ENCODE data around the gene RAB3B. TPM values are rescaled to one million over a fixed set of nuclear protein-coding genes. Genes with fewer than 3 reads are reported as not detected.
"Not testable (repeated sequence)": the region's sequence is repeated elsewhere in the genome, so short reads cannot be mapped to it uniquely, and the experiment has no call there.

RAB3B gene
- total RNA-seq, 3 donors from 2014 or later, result 0.66 to 1.3 TPM; not detected in 1

- Histone ChIP-seq H3K27ac (no peak overlapping the region), H3K4me3 (no peak overlapping the region), H3K4me1 (no peaks in the 10 kb centered on the region), H3K36me3 (no peaks in the 10 kb centered on the region), H3K27me3 (no peaks in the 10 kb centered on the region), H3K9me3 (no peaks in the 10 kb centered on the region)
- intact Hi-C loops (cut with DNase I; ENCODE audit: low total_unique reads), result no loop called here
- no peak for DNase-seq (ENCODE audit: low spot score in 2 of 2)
- TF ChIP-seq CTCF (IDR thresholded peaks at IDR 0.05) (no peak), POLR2A (IDR thresholded peaks at IDR 0.05) (no peak), POLR2AphosphoS5 (IDR thresholded peaks at IDR 0.05) (no peak)
These were observed 13.5 kb downstream of the RAB3B start for GRCh38 chr1:51976846-51977602.

- DNase-seq (ENCODE audit: low spot score in 2 of 2), result no peak
- TF ChIP-seq POLR2AphosphoS5 (IDR thresholded peaks at IDR 0.05) (no peak), CTCF (IDR thresholded peaks at IDR 0.05) (no peak), POLR2A (IDR thresholded peaks at IDR 0.05) (no peak)
- intact Hi-C loops (cut with DNase I; ENCODE audit: low total_unique reads), result no loop called here
- no peaks in the 10 kb centered on the region for H3K4me1 ChIP-seq
- H3K27me3 ChIP-seq, result no peaks in the 10 kb centered on the region
- no peaks in the 10 kb centered on the region for H3K9me3 ChIP-seq
- no peak overlapping the region for H3K4me3 ChIP-seq
- H3K36me3 ChIP-seq, result no peaks in the 10 kb centered on the region
- no peak overlapping the region for H3K27ac ChIP-seq
These were observed 16.7 kb downstream of the RAB3B start for GRCh38 chr1:51973587-51974474.

GRCh38 chr1:51969038-51969705, 21.3 kb downstream of the RAB3B start:
- Histone ChIP-seq H3K27ac (no peak overlapping the region), H3K36me3 (no peaks in the 10 kb centered on the region), H3K27me3 (no peaks in the 10 kb centered on the region), H3K4me1 (no peaks in the 10 kb centered on the region), H3K9me3 (no peaks in the 10 kb centered on the region), H3K4me3 (no peak overlapping the region)
- TF ChIP-seq POLR2A (IDR thresholded peaks at IDR 0.05) (no peak), CTCF (IDR thresholded peaks at IDR 0.05) (no peak), POLR2AphosphoS5 (IDR thresholded peaks at IDR 0.05) (no peak)
- DNase-seq (ENCODE audit: low spot score in 2 of 2), result no peak
- intact Hi-C loops (cut with DNase I; ENCODE audit: low total_unique reads), result no loop called here

- H3K27me3 ChIP-seq, result no peaks in the 10 kb centered on the region
- no peaks in the 10 kb centered on the region for H3K9me3 ChIP-seq
- no peaks in the 10 kb centered on the region for H3K36me3 ChIP-seq
- intact Hi-C loops (cut with DNase I; ENCODE audit: low total_unique reads), result no loop called here
- no peak for DNase-seq (ENCODE audit: low spot score in 2 of 2)
- H3K4me3 ChIP-seq, result no peak overlapping the region
- TF ChIP-seq POLR2AphosphoS5 (IDR thresholded peaks at IDR 0.05) (no peak), POLR2A (IDR thresholded peaks at IDR 0.05) (no peak), CTCF (IDR thresholded peaks at IDR 0.05) (no peak)
- no peaks in the 10 kb centered on the region for H3K4me1 ChIP-seq
- H3K27ac ChIP-seq, result no peak overlapping the region
These were observed 21.9 kb downstream of the RAB3B start for GRCh38 chr1:51968632-51969031.

- H3K9me3 ChIP-seq; DNase-seq (ENCODE audit: low spot score in 2 of 2); H3K4me1 ChIP-seq; H3K4me3 ChIP-seq; H3K27me3 ChIP-seq; intact Hi-C loops (cut with DNase I; ENCODE audit: low total_unique reads); H3K27ac ChIP-seq; H3K36me3 ChIP-seq: not testable (repeated sequence)
These were observed 23.2 kb downstream of the RAB3B start for GRCh38 chr1:51967213-51967791.

Measured in breast epithelium (tissue), 4 donors.